GM12865 (cell line): Measurements from ENCODE around the gene UBE2V1.

Experiments
- DNase-seq: peaks from one replicate; pipeline ENCODE4 v3.0.0; 2010; ENCODE audit warnings: low read depth
- H3K4me3 ChIP-seq: 2 replicates; pipeline ENCODE4 v1.5.1; 2011; ENCODE audit warnings: mild to moderate bottlenecking, low read depth, low read length, control low read depth
- TF ChIP-seq, protein P1 (sequence below): IDR thresholded peaks from 2 replicates; pipeline ENCODE4 v1.5.1; 2011; ENCODE audit warnings: low read length, control low read depth, low read depth, inconsistent platforms; ENCODE audit not compliant: insufficient read depth; ENCODE audit errors: missing control alignments

Gene UBE2V1

DNA sequence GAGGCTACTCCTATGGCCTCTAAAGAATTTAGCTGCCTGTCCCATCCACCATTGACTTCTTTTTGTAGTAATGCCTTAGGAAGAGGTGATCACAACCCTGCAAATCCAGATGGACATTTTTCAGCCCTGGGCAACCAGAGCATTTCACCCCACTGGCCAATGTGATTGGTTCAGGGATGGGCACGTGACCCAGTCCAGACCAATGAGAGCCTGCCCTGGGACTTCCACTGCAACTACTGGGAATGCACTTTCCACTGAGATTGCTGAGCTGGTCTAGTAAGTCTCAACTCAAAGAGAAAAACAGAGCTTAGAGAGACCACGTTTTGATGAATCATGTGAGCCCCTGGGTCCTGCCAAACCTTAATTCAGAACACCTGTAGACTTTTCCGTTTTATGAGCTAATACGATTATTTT lies 8.9 kb upstream of the UBE2V1 start:
- no peak for DNase-seq
- TF ChIP-seq, protein P1, sequence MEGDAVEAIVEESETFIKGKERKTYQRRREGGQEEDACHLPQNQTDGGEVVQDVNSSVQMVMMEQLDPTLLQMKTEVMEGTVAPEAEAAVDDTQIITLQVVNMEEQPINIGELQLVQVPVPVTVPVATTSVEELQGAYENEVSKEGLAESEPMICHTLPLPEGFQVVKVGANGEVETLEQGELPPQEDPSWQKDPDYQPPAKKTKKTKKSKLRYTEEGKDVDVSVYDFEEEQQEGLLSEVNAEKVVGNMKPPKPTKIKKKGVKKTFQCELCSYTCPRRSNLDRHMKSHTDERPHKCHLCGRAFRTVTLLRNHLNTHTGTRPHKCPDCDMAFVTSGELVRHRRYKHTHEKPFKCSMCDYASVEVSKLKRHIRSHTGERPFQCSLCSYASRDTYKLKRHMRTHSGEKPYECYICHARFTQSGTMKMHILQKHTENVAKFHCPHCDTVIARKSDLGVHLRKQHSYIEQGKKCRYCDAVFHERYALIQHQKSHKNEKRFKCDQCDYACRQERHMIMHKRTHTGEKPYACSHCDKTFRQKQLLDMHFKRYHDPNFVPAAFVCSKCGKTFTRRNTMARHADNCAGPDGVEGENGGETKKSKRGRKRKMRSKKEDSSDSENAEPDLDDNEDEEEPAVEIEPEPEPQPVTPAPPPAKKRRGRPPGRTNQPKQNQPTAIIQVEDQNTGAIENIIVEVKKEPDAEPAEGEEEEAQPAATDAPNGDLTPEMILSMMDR = no peak
- no peak overlapping the region for H3K4me3 ChIP-seq

DNA sequence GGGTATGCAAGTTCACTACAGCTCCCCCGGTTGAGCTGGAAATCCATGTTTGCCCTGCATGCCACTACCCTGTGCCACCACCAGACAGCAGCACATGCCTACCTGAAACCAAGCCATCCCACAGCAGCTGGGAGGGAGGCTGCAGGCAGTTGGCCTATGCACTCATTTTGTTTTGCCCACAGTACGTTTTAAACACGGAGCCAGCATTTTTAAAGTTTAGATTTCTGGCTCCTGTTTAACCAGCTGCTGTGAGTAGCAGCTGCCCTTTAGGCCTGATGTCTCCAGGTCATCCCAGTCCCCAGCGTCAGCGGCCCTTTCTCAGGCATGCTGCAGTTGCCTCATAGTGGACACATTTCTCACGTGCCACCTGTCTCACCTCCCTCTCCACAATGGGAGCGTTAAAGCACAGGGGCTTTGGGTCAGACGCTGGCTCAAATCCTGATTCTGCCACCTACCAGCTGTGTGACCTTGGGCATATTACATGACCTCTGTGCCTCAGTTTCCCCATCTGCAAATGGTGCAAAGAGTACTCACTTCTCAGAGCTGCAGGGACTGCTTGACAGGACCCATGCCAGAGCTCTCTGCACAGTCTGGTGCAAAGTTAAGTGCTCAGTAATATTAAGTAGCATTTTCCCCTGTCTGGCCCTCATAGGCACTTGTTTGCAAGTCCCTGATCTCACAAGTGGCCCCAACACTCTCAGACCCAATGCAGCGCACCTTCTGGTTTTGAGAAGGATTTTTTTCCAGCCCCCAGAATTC lies 8.2 kb upstream of the UBE2V1 start:
- DNase-seq = peak; percentile 66
- TF ChIP-seq, protein P1 = peak; percentile 80
- no peak overlapping the region for H3K4me3 ChIP-seq

DNA sequence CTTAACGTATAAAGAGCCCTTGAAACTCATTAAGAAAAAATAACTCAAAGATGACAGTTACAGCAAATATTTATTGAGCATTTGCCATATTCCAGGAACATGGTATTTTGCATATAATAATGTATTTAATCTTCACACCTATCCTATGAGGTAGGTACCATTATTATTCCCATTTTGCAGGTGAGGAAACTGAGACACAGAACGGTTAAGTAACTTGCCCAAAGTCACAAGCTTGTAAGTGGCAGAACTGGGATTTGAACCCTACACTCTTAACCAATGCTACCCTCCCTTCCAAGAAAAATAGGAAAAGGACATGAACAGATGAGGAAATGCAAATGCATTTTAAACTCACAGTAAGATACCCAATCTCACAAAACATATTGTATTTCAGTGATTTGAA lies 5.3 kb upstream of the UBE2V1 start:
- TF ChIP-seq, protein P1 = no peak
- DNase-seq = no peak
- H3K4me3 ChIP-seq = no peak overlapping the region

DNA sequence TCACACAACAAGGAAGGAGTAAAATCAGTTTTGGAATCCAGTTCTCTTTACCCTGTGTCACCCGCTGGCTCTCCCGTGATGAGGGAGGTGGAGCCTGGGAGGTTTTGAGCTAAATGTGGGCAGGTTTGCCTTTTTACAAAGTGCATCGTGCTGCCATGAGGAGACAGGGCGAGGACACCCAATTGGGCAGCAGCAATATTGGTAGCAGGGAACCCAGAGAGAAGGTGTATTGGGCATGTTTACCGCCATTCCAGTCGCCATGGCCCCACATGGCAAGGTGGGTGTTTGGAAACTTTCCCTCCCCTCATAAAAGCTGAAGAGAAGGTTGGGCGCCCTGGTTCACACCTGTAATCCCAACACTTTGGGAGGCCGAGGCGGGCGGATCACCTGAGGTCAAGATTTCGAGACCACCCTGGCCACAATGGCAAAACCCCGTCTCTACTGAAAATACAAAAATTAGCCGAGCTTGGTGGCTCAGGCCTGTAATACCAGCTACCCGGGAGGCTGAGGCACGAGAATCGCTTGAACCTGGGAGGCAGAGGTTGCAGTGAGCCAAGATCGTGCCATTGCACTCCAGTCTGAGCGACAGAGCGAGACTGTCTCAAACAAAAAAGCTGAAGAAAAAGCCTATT lies 3.5 kb upstream of the UBE2V1 start:
- TF ChIP-seq, protein P1 = no peak
- no peak for DNase-seq
- H3K4me3 ChIP-seq = peak overlapping the region; percentile 70

DNA sequence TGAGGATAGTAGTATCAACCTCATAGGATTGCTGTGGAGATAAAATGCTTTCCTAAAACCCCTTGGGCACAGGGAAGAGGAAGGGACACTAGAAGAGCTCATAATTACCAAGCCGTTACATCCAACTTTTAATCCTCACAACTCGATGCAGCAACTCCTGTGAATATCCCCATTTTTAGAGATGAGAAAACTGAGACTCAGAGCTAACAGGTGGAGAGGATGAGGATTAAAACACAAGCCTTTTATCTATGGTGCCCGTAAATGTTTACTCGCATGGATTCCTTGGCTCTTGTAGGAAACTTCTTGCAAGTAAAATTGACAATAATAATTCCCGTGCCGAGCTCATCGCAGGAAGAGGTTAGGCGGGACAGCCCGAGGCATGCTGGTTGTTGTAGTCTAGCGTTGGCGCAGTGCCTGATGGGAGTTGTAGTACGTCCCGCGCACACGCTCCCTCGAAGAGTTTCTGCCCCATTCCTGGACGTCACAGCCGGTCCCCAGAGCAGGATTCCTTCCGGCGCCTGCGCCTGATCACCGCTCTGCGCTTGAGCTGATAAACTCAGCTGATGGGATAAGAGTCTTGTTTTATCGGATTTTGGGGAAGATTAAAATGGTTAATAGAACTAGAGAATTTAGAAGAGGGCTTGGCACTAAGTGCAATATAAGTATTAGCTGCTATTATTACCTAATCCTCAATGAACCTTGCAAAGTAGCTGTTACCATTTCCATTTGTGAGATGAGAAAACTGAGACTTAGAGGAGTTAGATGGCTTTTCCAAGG lies 2.8 kb upstream of the UBE2V1 start:
- peak; percentile 95 for DNase-seq
- H3K4me3 ChIP-seq = peak overlapping the region; percentile 70
- TF ChIP-seq, protein P1 = no peak

DNA sequence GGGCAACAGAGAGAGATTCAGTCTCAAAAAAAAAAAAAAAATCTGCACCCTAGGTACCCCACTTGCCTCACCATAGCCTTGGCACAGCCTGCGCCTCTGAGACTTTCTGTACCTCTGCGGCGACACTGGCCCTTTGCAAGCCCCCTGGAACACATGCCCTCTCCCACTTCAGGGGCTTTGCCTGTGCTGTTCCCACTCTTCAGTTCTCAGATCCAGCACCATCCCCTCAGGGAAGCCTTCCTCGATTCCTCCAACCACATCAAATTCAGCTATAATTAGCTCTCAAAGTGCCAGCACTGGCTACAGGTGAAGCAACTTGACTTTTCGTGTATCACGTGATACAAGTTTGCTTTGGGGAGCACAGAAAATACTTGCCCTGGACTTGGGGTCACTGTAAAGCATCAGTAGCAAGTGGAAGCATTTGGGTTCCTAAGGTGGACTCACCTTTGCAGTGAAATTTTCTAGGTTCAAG lies 2.1 kb upstream of the UBE2V1 start:
- no peak for DNase-seq
- TF ChIP-seq, protein P1 = no peak
- peak overlapping the region; percentile 70 for H3K4me3 ChIP-seq
